ENCODE results near the gene TFF2. TPM values are rescaled to one million over a fixed set of nuclear protein-coding genes. Genes with fewer than 3 reads are reported as not detected.

TFF2 gene
- total and polyA plus RNA-seq, 2 of the 4 experiments (the other 2 are of a cell fraction): not detected

GRCh38 chr21:42374457-42374856, 23.7 kb upstream of the TFF2 start:
- dilution Hi-C loops (cut with HindIII; ENCODE audit: low sequenced_read_pairs, unreplicated experiment) (no loop called here), intact Hi-C loops (cut with micrococcal nuclease) (no loop called here)

More at GRCh38 chr21:42374457-42374856, 23.7 kb upstream of the TFF2 start:
- Histone ChIP-seq H3K4me3 (ENCODE audit: insufficient read depth, low read depth, low read length) (no peak overlapping the region), H3K4me2 (ENCODE audit: low read depth, low read length) (no peak overlapping the region), H3K56ac (ENCODE audit: extremely low read depth, insufficient read depth, low read length) (no peak overlapping the region), H3K79me1 (ENCODE audit: low read depth in 1 of 2, low read length in 2 of 2) (no peaks in the 10 kb centered on the region), H3K4ac (ENCODE audit: low read depth, low read length) (no peak overlapping the region), H4K5ac (ENCODE audit: low read depth, low read length) (no peak overlapping the region), H3K18ac (ENCODE audit: low read depth, low read length) (no peak overlapping the region), H3K23ac (ENCODE audit: low read depth, low read length) (no peak overlapping the region), H4K20me1 (ENCODE audit: insufficient read depth, low read length) (no peaks in the 10 kb centered on the region), H3K4me1 (ENCODE audit: control insufficient read depth, insufficient read depth, low read length) (no peaks in the 10 kb centered on the region), H2BK20ac (ENCODE audit: low read depth, low read length) (no peak overlapping the region), H2AK5ac (ENCODE audit: low read depth, low read length) (no peak overlapping the region), H3K9ac (ENCODE audit: low read depth, low read length) (no peak overlapping the region), H3K9me1 (ENCODE audit: insufficient read depth, low read length) (no peaks in the 10 kb centered on the region), H3K14ac (replicated peaks; ENCODE audit: low read depth, low read length) (no peak overlapping the region), H2BK5ac (ENCODE audit: low read depth, low read length, poor library complexity, severe bottlenecking) (no peak overlapping the region), H3K9me3 (ENCODE audit: control insufficient read depth, insufficient read depth, low read length) (no peaks in the 10 kb centered on the region), H4K91ac (ENCODE audit: insufficient read depth, low read depth, low read length) (no peak overlapping the region), H2AK9ac (replicated peaks; ENCODE audit: low read depth, low read length, poor library complexity) (no peak overlapping the region), H2BK15ac (ENCODE audit: low read depth, low read length) (no peak overlapping the region), H3K27ac (ENCODE audit: insufficient read depth, low read length) (no peak overlapping the region), H4K8ac (ENCODE audit: low read depth in 2 of 2, low read length in 2 of 2) (no peak overlapping the region), H3K36me3 (ENCODE audit: control insufficient read depth, insufficient read depth, low read length) (no peaks in the 10 kb centered on the region), H3K27me3 (ENCODE audit: control insufficient read depth, insufficient read depth, low read length) (peaks cover 26% of the 10 kb centered on the region; the same call in 1 of the 2 replicates), H2BK120ac (ENCODE audit: low read depth, low read length) (no peak overlapping the region), H2AFZ (replicated peaks; ENCODE audit: low read length, poor library complexity) (no peak overlapping the region)
- 100% methylated on average over 3 of the region's 7 CpGs; no CpG with 5 or more reads in 1 of the 2 experiments for WGBS, 2 experiments (ENCODE audit: extremely low coverage in 2 of 2, insufficient read length in 1 of 2)
- DNase-seq (no peak), ATAC-seq (ENCODE audit: low read depth) (no peak)
- ChIA-PET CTCF (no interaction called here), POLR2A (ENCODE audit: unreplicated experiment) (no interaction called here)
- BruUV-seq (replicated peaks): no TSS peak
- in situ Hi-C loops (cut with MboI; ENCODE audit: low sequenced_read_pairs): no loop called here
- TF ChIP-seq MXI1 (IDR thresholded peaks at IDR 0.05; ENCODE audit: borderline replicate concordance, low read depth, low read length) (no peak), MAFK (IDR thresholded peaks at IDR 0.05; ENCODE audit: low read depth, low read length) (no peak), CEBPB (IDR thresholded peaks at IDR 0.05; ENCODE audit: low read depth, low read length) (no peak)
